Muscle of back (tissue), 11 donors: ENCODE results near the gene ABCC8. TPM values are rescaled to one million over a fixed set of nuclear protein-coding genes. Genes with fewer than 3 reads are reported as not detected.

ENCODE experiments used
- DNase-seq, 3 donors: peaks; one replicate each; pipeline versions ENCODE4 v3.0.0 to v3.0.0-alpha.2; 2013
- polyA plus RNA-seq, 10 donors: library from polyadenylated mRNA; unstranded; fragments of 120-200 nt; gene quantifications; one replicate each; pipeline ENCODE4 v1.2.1, GENCODE V29; 2013; ENCODE audit not compliant: insufficient read length in 10 of 10

Gene ABCC8
- polyA plus RNA-seq, 10 donors = 1.7 to 4.8 (median 2.4) TPM

DNA sequence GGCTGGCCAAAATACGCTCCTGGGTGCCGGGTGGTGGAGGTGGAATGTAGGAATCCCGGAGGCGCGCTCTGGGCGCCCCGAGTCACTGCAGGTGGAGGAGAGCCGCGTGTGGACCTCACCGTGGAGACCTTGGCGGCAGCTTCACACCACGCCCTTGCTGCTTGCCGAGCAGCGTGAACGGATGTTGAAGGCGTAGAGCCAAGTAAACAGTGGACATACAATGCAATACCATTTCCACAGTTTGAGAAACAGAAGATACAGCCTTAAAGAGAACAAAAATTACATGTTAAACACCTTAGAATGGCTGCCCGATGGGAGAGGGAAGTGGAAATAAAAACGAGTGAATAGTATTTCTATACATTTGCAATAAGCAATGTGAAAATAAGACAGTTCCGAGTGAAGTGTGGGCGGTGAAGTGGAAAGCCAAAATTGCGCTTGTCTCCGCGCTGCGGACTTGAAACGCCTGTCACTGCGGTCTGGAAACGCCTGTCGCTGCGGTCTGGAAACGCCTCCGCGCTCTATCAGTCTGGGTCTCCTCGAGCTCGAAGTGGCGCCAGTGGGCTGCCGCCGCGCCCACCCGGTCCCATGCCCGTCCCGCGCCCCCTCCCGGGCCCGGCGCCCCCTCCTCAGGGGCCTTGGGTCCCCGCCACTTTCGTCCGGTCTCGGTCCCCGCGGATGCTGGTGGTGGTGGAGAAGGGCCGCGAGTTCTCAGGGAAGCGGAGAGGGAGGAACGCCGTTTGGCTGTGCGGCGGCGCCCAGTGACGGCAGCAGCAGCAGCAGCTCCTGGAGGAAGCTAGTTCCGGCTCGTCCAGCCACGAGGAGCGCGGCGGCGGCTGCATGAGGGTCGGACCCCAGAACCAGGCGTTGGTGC, 123.5 kb downstream of the ABCC8 start:
- DNase-seq = peak; percentile 50 to 94 (median 68)

DNA sequence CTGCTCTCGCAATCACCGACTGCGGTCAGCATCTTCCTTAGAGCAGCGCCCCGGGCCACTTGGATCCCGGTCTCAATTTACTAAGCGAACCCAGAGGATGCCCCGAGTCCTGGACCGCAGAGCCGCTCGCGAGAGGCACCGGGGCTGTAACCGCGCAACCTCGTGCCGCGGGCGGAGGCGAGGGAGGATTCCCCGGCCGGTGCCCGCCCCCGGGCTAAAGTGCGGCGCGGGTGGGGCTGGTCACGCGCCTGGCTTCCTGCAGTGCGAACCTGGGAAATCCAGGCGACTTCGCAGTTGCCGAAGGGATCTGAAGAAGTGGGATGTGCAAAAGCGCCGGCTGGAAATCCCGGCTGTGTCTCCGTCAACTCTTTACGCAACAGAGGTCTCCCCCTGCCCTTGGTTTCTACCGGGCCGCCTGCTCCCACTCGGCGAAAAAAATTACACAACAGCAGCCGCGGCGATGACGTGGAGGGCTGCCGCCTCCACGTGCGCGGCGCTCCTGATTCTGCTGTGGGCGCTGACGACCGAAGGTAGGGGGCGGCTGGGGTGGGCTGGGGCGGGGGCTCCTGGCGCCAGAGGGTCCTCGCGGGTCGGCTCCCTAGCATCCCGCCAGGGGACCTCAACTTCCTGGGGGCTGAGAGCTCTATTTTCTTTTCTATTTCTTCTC, 125.0 kb downstream of the ABCC8 start, which contains the start of gene NCR3LG1:
TSS of gene NCR3LG1 (plus strand) at position 291 of the 667 bp plus-strand sequence. CDS start at position 461, 170 bp downstream.
- DNase-seq = peak in 2 of 3 donors; percentile 37 to 77

DNA sequence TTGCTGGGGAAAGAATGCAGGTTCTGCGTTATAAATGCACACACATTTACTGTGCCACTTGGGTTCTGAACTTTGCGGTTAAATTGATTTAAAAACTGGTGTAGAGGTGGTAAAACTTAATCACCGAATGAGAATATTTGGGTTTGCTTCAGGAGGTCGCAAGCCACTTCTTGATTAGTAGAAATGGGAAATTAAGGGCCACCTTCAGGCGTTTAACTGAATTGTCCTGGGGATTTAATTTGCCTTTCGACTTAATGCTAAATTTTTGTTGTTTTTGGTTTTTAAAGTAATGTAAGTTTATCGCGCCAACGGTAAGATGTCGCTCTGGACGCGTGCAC, 125.5 kb downstream of the ABCC8 start:
- no peak for DNase-seq

DNA sequence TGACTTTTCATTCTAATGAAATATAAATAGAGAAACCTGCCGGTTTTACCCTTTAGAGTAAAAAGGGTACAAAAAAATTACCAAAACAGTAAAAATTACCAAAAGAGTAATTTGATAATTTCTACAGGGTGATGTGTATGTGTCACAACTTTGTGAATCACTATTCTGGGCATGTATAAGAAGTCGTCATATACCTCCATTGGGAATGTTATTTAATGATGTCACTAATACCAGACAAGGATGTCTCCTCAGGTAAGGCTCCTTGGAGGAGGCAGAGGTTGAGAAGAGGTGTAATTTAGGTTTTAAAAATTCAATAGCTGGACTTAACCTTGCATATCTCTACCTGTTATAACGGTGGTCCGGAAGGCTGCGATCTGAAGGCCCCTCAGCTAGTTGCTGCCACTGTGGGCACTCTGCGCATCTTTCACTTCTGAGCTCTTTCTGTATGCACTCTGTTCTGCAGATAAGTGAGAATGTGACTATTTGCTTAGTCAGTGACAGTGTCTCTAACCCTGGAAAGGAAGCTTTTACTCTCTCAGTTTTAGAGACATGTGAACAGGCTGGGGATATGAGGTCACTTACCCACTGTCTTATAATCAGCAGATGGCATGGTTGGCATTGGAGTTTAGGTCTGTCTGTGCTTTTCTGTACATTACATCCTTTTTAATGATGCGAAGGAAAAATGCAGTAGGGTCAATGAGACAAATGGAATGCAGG, 126.0 kb downstream of the ABCC8 start:
- peak in 1 of 3 donors; percentile 5 for DNase-seq

DNA sequence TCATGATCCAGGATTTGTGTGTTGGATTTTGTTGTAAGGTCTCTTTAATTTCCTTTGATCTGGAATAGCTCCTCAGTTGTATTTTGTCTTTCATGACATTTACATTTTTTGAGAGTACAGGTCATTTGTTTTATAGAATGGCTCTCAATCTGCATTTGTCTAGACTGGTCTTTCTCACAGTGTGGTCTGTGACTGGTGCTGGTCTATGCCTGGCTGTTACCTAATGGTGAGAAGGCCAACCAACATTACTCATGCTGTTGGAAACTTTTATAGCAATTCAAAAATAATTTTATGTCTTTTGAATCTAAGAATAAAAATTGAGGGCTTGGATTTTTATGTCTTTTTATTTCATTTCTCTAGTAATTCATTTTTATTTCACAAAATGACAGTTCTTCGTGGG, 129.0 kb downstream of the ABCC8 start:
- DNase-seq = no peak

DNA sequence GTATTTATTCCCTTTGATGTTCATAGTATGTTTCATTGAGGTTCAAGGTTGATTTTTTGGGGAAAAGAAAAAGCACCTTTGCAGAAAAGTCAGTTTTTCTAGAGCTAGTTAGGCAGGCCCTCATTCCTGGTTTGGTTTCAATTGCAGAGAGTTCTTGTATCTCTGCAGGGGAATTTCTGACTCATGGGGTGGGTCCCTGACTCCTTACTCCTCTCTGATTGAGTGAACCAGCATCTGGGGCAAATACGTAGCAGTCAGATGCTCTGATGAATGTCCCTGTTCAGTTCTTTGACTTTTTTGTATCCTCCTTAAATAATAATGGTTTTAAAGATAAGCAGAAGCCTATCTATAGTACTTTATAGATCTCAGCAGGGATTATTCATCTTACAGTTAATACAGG, 132.7 kb downstream of the ABCC8 start:
- DNase-seq = peak in 1 of 3 donors; percentile 40

DNA sequence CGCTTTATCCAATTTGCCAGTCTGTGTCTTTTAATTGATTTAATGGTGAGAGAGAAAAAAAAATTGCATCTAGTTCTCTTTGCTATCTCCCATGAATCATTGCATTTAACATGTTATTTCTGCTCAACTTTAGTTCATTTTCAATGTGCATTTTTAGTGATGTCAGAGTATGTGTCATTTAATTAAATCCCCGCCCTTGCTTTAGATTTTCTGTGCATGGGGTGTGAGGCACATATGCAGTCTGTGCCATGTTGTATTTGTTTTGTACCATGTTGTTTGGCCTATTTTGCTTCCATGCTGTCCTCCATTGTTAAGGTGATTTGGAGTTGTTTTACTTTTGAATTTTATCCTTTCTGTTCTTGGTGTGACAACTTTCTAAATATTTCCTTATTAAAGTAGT, 133.4 kb downstream of the ABCC8 start:
- DNase-seq = no peak

Other genes starting within 250 kb of the ABCC8 start
- gene NUCB2, start 200.1 kb downstream of the ABCC8 start, polyA plus RNA-seq = 10 to 100 TPM; 49.9 to 78.6 (median 56.3) TPM
- under 1 TPM; 0.23 to 0.53 (median 0.36) TPM for gene NCR3LG1, start 125.0 kb downstream of the ABCC8 start, polyA plus RNA-seq
- 10 to 100 TPM in 9 of 10 donors, 1 to 10 TPM in 1; 8.3 to 21.7 (median 13.6) TPM for gene KCNJ11, start 88.2 kb downstream of the ABCC8 start, polyA plus RNA-seq
- 1 to 10 TPM in 1 of 10 donors, under 1 TPM in 6, not detected in 3; 0.10 to 2.0 (median 0.39) TPM for gene USH1C, start 67.6 kb upstream of the ABCC8 start, polyA plus RNA-seq
- under 1 TPM in 7 of 10 donors, not detected in 3; 0.03 to 0.06 (median 0.03) TPM for gene OTOG, start 70.4 kb upstream of the ABCC8 start, polyA plus RNA-seq
- 10 to 100 TPM; 38.1 to 64.4 (median 45.8) TPM for gene MYOD1, start 242.7 kb upstream of the ABCC8 start, polyA plus RNA-seq